Hepatocyte (in vitro differentiated cells): ENCODE data around the gene RPS21. TPM values are rescaled to one million over a fixed set of nuclear protein-coding genes. Genes with fewer than 3 reads are reported as not detected.
A peak's percentile ranks its signal among the peaks of the same experiment; 100 is the strongest.
"Not testable (repeated sequence)": the region's sequence is repeated elsewhere in the genome, so short reads cannot be mapped to it uniquely, and the experiment has no call there.

ENCODE experiments used
- DNase-seq: peaks from one replicate; pipeline ENCODE4 v3.0.0-alpha.2; 2016; ENCODE audit warnings: low spot score
- H2AFZ ChIP-seq: fragments of 200-600 bp; sonication (generic); 2 replicates; pipeline ENCODE4 v1.6.0; 2016; ENCODE audit warnings: antibody characterized with exemption, mild to moderate bottlenecking
- H3K27ac ChIP-seq: fragments of 200-600 bp; sonication (generic); 2 replicates; pipeline ENCODE4 v1.5.1; 2016; ENCODE audit warnings: mild to moderate bottlenecking
- H3K27me3 ChIP-seq: fragments of 200-600 bp; sonication (generic); 2 replicates; pipeline ENCODE4 v1.6.1; 2016
- H3K36me3 ChIP-seq: fragments of 200-600 bp; sonication (generic); replicated peaks from 2 replicates; pipeline ENCODE4 v1.5.1; 2016; ENCODE audit warnings: low read depth; ENCODE audit not compliant: insufficient read depth
- H3K4me1 ChIP-seq: fragments of 200-600 bp; sonication (generic); 2 replicates; pipeline ENCODE4 v1.5.1; 2016; ENCODE audit warnings: mild to moderate bottlenecking, moderate library complexity; ENCODE audit not compliant: insufficient read depth
- H3K4me2 ChIP-seq: fragments of 200-600 bp; sonication (generic); 2 replicates; pipeline ENCODE4 v1.6.0; 2016
- H3K4me3 ChIP-seq: fragments of 200-600 bp; sonication (generic); 2 replicates; pipeline ENCODE4 v1.5.1; 2016; ENCODE audit warnings: mild to moderate bottlenecking
- H3K79me2 ChIP-seq: fragments of 200-600 bp; sonication (generic); 2 replicates; pipeline ENCODE4 v1.6.0; 2017; ENCODE audit warnings: mild to moderate bottlenecking
- H3K9me2 ChIP-seq: fragments of 200-600 bp; sonication (generic); replicated peaks from 2 replicates; pipeline ENCODE4 v1.6.0; 2017; ENCODE audit warnings: mild to moderate bottlenecking; ENCODE audit not compliant: insufficient read depth
- H3K9me3 ChIP-seq: fragments of 200-600 bp; sonication (generic); 2 replicates; pipeline ENCODE4 v1.5.1; 2016; ENCODE audit warnings: low read depth, mild to moderate bottlenecking
- H4K20me1 ChIP-seq: fragments of 200-600 bp; sonication (generic); 2 replicates; pipeline ENCODE4 v1.6.0; 2016; ENCODE audit warnings: mild to moderate bottlenecking; ENCODE audit not compliant: insufficient read depth, poor library complexity, severe bottlenecking
- EZH2 ChIP-seq: fragments of 200-600 bp; sonication (generic); IDR thresholded peaks from 2 replicates; pipeline ENCODE4 v1.6.1; 2016; ENCODE audit warnings: antibody characterized with exemption, mild to moderate bottlenecking, borderline replicate concordance
- EZH2phosphoT487 ChIP-seq: fragments of 200-600 bp; sonication (generic); IDR thresholded peaks from one replicate; pipeline ENCODE4 v1.6.1; 2018; ENCODE audit warnings: antibody characterized with exemption, mild to moderate bottlenecking, low read depth, moderate library complexity; ENCODE audit not compliant: unreplicated experiment, severe bottlenecking
- WGBS: methylation state at CpG from one replicate; pipeline ENCODE4 v1.1.6; 2016; ENCODE audit warnings: low lambda C conversion rate; ENCODE audit errors: missing lambda C conversion rate; 5-methylcytosine and 5-hydroxymethylcytosine counted together
- polyA plus RNA-seq: library from polyadenylated mRNA; unstranded; fragments of >200 nt; fragmentation: Nextera tagmentation; extraction: Ambion mirVana; gene quantifications from 2 replicates; pipeline ENCODE4 v1.2.1, GENCODE V29; 2016
- total RNA-seq: library from RNA; depleted of rRNA; stranded (reverse); fragments of >200 nt; gene quantifications from 2 replicates; pipeline ENCODE4 v1.2.3, GENCODE V29; 2014
- TF ChIP-seq, protein P1 (sequence below): fragments of 200-600 bp; sonication (generic); IDR thresholded peaks from 2 replicates; pipeline ENCODE4 v1.5.1; 2016; ENCODE audit warnings: antibody characterized with exemption, mild to moderate bottlenecking; ENCODE audit not compliant: poor library complexity

RPS21 gene
- total and polyA plus RNA-seq, 2 experiments from 2014 or later = 460 to 1,754 TPM

DNA sequence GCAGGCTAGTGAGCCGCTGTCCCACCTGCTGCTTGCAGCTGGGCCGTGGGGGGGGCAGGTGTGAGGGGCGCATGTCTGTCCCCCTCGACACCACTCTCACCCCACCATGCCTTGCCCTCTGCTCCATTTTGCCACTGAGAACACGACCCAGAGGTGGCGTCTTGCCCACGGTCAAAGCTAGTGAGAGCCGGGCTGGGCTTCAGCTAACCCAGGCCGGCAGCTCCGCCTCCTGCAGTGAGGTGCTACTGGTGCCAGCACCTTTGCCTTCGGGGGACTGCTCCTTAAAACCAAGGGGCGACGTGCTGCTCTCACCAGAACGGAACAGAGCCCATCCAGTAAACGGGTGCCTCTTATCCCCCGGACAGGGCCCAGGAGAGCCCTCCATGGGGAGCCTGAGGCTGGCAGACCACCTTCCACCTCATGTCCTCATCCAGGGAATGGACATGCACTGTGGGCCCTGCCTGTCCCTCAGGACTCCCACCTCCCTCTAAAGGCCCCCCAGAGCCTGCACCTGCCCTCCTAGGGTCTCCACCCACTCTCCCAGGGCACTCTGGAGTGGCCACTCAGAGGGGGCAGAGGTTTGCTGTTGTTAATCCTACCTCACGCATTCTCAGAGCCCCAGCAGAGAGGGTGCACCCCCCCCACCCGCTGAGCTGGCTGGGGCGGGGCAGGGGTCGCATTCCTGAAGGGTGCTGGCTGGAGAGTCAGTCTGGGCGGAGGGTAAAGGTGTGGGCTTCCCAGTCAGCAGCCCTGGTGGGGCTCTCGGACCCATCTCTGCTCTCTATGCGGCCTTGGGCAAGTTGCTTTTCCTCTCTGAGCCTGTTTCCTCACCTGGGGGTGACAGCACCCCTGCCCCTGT, 37.6 kb downstream of the RPS21 start:
- TF ChIP-seq, protein P1, sequence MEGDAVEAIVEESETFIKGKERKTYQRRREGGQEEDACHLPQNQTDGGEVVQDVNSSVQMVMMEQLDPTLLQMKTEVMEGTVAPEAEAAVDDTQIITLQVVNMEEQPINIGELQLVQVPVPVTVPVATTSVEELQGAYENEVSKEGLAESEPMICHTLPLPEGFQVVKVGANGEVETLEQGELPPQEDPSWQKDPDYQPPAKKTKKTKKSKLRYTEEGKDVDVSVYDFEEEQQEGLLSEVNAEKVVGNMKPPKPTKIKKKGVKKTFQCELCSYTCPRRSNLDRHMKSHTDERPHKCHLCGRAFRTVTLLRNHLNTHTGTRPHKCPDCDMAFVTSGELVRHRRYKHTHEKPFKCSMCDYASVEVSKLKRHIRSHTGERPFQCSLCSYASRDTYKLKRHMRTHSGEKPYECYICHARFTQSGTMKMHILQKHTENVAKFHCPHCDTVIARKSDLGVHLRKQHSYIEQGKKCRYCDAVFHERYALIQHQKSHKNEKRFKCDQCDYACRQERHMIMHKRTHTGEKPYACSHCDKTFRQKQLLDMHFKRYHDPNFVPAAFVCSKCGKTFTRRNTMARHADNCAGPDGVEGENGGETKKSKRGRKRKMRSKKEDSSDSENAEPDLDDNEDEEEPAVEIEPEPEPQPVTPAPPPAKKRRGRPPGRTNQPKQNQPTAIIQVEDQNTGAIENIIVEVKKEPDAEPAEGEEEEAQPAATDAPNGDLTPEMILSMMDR = no peak
- TF ChIP-seq EZH2 (no peak), EZH2phosphoT487 (no peak)
- DNase-seq = no peak
- Histone ChIP-seq H4K20me1 (no peaks in the 10 kb centered on the region), H3K4me3 (no peak overlapping the region), H3K27ac (peak overlapping the region; percentile 55), H3K9me2 (no peaks in the 10 kb centered on the region), H3K4me2 (peak overlapping the region; percentile 46), H3K79me2 (peaks cover 8% of the 10 kb centered on the region), H2AFZ (no peak overlapping the region), H3K4me1 (peaks cover 48% of the 10 kb centered on the region), H3K36me3 (no peaks in the 10 kb centered on the region), H3K9me3 (no peaks in the 10 kb centered on the region), H3K27me3 (no peaks in the 10 kb centered on the region)
- 68% methylated on average over 21 of the region's 23 CpGs for WGBS

DNA sequence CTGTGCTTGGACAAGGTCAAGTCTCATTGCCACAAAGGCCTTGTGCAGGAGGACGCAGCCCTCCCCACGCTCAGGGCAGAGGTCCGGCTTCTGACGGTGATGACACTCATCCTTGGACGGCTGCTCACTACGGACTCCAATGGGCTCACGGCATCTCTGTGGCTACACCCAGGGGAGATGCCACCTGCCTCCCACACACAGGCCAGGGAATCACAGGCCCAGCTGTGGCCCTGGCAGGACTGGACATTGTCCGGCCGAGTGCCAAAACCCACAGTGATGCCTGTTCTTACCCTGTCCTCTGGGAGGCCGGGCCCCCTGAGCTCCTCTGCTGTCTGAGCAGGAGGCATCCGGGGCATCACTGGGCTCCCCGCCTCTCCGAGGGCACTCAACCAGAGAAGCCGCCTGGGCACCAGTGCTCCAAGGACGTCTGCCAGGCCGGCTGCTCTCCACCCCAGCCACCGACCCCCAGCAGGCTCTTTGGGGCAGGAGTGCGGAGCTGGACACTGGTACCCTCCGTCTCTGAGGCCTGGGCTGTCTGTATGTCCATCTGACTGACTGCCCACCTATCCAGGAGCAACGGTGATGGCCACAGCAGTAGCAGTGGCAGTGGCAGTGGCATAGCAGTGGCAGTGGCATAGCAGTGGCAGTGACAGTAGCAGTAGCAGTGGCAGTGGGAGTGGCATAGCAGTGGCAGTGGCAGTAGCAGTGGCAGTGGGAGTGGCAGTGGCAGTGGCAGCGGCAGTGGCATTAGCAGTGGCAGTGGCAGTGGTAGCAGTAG, 38.6 kb downstream of the RPS21 start:
- Histone ChIP-seq H2AFZ (no peak overlapping the region), H3K79me2 (peaks cover 8% of the 10 kb centered on the region), H3K4me2 (no peak overlapping the region), H3K27ac (peak overlapping the region; percentile 55), H3K4me3 (no peak overlapping the region), H3K9me2 (no peaks in the 10 kb centered on the region), H3K27me3 (no peaks in the 10 kb centered on the region), H3K36me3 (no peaks in the 10 kb centered on the region), H4K20me1 (no peaks in the 10 kb centered on the region), H3K4me1 (peaks cover 55% of the 10 kb centered on the region), H3K9me3 (no peaks in the 10 kb centered on the region)
- 91% methylated on average over 20 of the region's 21 CpGs for WGBS
- DNase-seq = no peak
- TF ChIP-seq EZH2phosphoT487 (no peak), EZH2 (no peak)
- TF ChIP-seq, protein P1 = no peak

DNA sequence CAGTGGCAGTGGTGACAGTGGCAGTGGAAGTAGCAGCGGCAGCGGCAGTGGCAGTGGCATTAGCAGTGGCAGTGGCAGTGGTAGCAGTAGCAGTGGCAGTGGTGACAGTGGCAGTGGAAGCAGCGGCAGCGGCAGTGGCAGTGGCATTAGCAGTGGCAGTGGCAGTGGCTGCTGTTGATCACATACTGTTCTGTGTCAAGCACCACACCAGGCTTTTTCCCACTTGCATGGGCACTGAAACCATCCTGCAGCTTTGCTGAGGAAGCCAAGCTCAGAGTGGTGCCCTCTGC, 39.1 kb downstream of the RPS21 start:
- not testable (repeated sequence) for H3K9me2 ChIP-seq, H4K20me1 ChIP-seq, H3K4me3 ChIP-seq, H3K27me3 ChIP-seq, H3K36me3 ChIP-seq, H2AFZ ChIP-seq, H3K27ac ChIP-seq, DNase-seq, H3K9me3 ChIP-seq, H3K79me2 ChIP-seq
- peak overlapping the region; percentile 79 for H3K4me2 ChIP-seq
- 100% methylated on average over 4 of the region's 4 CpGs for WGBS
- peaks cover 55% of the 10 kb centered on the region for H3K4me1 ChIP-seq

DNA sequence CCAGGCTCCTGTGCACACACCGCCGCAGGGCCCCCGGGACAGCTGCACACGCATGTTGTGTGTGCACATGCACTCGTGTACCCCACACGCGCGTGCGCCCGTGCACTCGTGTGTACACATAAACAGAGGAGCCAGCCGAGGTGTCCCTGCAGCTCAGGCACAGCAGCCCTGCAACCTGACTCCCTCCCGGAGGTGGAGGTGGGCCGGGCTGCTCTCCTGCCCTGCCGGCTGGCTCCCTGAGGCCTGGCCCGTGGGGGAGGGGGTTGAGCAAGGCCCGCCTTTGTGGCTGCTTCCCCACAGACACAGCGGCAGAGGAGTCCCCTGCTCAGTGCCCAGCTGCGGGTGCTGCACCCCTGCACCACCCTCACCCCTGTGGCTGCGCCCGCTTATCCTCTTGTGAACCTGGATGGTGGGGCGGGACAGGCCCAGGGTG, 39.8 kb downstream of the RPS21 start:
- Histone ChIP-seq H3K4me2 (peak overlapping the region; percentile 79), H3K79me2 (peaks cover 8% of the 10 kb centered on the region), H3K4me3 (no peak overlapping the region), H2AFZ (no peak overlapping the region), H3K27ac (peak overlapping the region; percentile 82), H3K4me1 (peaks cover 60% of the 10 kb centered on the region), H3K9me3 (no peaks in the 10 kb centered on the region), H3K27me3 (no peaks in the 10 kb centered on the region), H4K20me1 (no peaks in the 10 kb centered on the region), H3K9me2 (no peaks in the 10 kb centered on the region), H3K36me3 (no peaks in the 10 kb centered on the region)
- DNase-seq = peak; percentile 75
- TF ChIP-seq EZH2 (no peak), EZH2phosphoT487 (no peak)
- TF ChIP-seq, protein P1 = no peak
- WGBS = 35% methylated on average over 22 of the region's 22 CpGs
